GM12892 (cell line): ENCODE data around the gene SH3D19.

Source experiments
- POLR2AphosphoS5 ChIP-seq: IDR thresholded peaks from 2 replicates; pipeline ENCODE4 v1.6.1; 2011; ENCODE audit warnings: low read depth, low read length, control low read depth
- TAF1 ChIP-seq: IDR thresholded peaks from 2 replicates; pipeline ENCODE4 v1.6.1; 2011; ENCODE audit warnings: low read depth, mild to moderate bottlenecking, control low read depth, low read length, borderline replicate concordance

- TF ChIP-seq TAF1 = no peak
- TF ChIP-seq POLR2AphosphoS5 = no peak
These were observed 117.5 kb downstream of the SH3D19 start for GRCh38 chr4:151207868-151208267.
